Astrocyte (in vitro differentiated cells and primary cell): Measurements from ENCODE around the gene AGBL4.

Source experiments
- CTCF ChIP-seq: IDR thresholded peaks from 2 replicates; pipeline ENCODE4 v1.5.1; 2011; ENCODE audit warnings: low read depth, mild to moderate bottlenecking, inconsistent platforms, low read length, moderate library complexity; ENCODE audit not compliant: insufficient read depth
- EZH2 ChIP-seq: IDR thresholded peaks from 2 replicates; pipeline ENCODE4 v1.6.1; 2012; ENCODE audit warnings: mild to moderate bottlenecking, low read length, inconsistent platforms; ENCODE audit not compliant: insufficient read depth

GRCh38 chr1:49060766-49061165 is 963.0 kb downstream of the AGBL4 start:
- TF ChIP-seq CTCF (peak; percentile 14), EZH2 (no peak)
